COLO668 (cell line): Measurements from ENCODE around the gene COMTD1.
A peak's percentile ranks its signal among the peaks of the same experiment; 100 is the strongest.
"Not testable (repeated sequence)": the region's sequence is repeated elsewhere in the genome, so short reads cannot be mapped to it uniquely, and the experiment has no call there.

ENCODE experiments used
- DNase-seq: peaks from one replicate; lab custom pipeline; 2025; ENCODE audit not compliant: unreplicated experiment; lab: John Stamatoyannopoulos, UW

The COMTD1 gene

GRCh38 chr10:75195035-75195763 lies 40.6 kb downstream of the COMTD1 start:
- DNase-seq: no peak

- DNase-seq: not testable (repeated sequence)
These were observed 41.1 kb downstream of the COMTD1 start for GRCh38 chr10:75194625-75195024.

- DNase-seq: no peak
These were observed 43.8 kb downstream of the COMTD1 start for GRCh38 chr10:75191821-75192568.

- DNase-seq: no peak
These were observed 46.3 kb downstream of the COMTD1 start for GRCh38 chr10:75189266-75190096.

GRCh38 chr10:75188522-75188921 lies 47.2 kb downstream of the COMTD1 start:
- DNase-seq: not testable (repeated sequence)

GRCh38 chr10:75187961-75188426 lies 47.8 kb downstream of the COMTD1 start:
- DNase-seq: peak; percentile 24

GRCh38 chr10:75186310-75186709 lies 49.4 kb downstream of the COMTD1 start:
- no peak for DNase-seq
